ENCODE measurements around the gene PLCB1. TPM values are rescaled to one million over a fixed set of nuclear protein-coding genes. Genes with fewer than 3 reads are reported as not detected.
"Not testable (repeated sequence)": the region's sequence is repeated elsewhere in the genome, so short reads cannot be mapped to it uniquely, and the experiment has no call there.

PLCB1 gene
- polyA plus RNA-seq, 3 donors: 36.5 to 51.1 (median 46.4) TPM

- DNase-seq (ENCODE audit: extremely low read depth in 1 of 11, low read depth in 9 of 11, low spot score in 4 of 11): no peak
These were observed 443.0 kb downstream of the PLCB1 start for GRCh38 chr20:8575114-8575513.

GRCh38 chr20:8578161-8578865, 446.2 kb downstream of the PLCB1 start:
- DNase-seq (ENCODE audit: extremely low read depth in 1 of 11, low read depth in 9 of 11, low spot score in 4 of 11): peak in 1 of 11 donors; percentile 22

GRCh38 chr20:8579035-8579434, 447.0 kb downstream of the PLCB1 start:
- no peak for DNase-seq (ENCODE audit: extremely low read depth in 1 of 11, low read depth in 9 of 11, low spot score in 4 of 11)

- no peak for DNase-seq (ENCODE audit: extremely low read depth in 1 of 11, low read depth in 9 of 11, low spot score in 4 of 11)
These were observed 449.5 kb downstream of the PLCB1 start for GRCh38 chr20:8581446-8582183.

GRCh38 chr20:8583012-8583565, 451.0 kb downstream of the PLCB1 start:
- no peak for DNase-seq (ENCODE audit: extremely low read depth in 1 of 11, low read depth in 9 of 11, low spot score in 4 of 11)

GRCh38 chr20:8583566-8584043, 451.5 kb downstream of the PLCB1 start:
- peak in 2 of 11 donors; percentile 42 to 63 for DNase-seq (ENCODE audit: extremely low read depth in 1 of 11, low read depth in 9 of 11, low spot score in 4 of 11)

- no peak for DNase-seq (ENCODE audit: extremely low read depth in 1 of 11, low read depth in 9 of 11, low spot score in 4 of 11)
These were observed 455.2 kb downstream of the PLCB1 start for GRCh38 chr20:8587251-8587650.

- no peak for DNase-seq (ENCODE audit: extremely low read depth in 1 of 11, low read depth in 9 of 11, low spot score in 4 of 11)
These were observed 455.7 kb downstream of the PLCB1 start for GRCh38 chr20:8587810-8588209.

- no peak for DNase-seq (ENCODE audit: extremely low read depth in 1 of 11, low read depth in 9 of 11, low spot score in 4 of 11)
These were observed 457.9 kb downstream of the PLCB1 start for GRCh38 chr20:8589956-8590355.

- DNase-seq (ENCODE audit: extremely low read depth in 1 of 11, low read depth in 9 of 11, low spot score in 4 of 11): not testable (repeated sequence)
These were observed 469.0 kb downstream of the PLCB1 start for GRCh38 chr20:8600910-8601541.

GRCh38 chr20:8601542-8601912, 469.5 kb downstream of the PLCB1 start:
- DNase-seq (ENCODE audit: extremely low read depth in 1 of 11, low read depth in 9 of 11, low spot score in 4 of 11): peak in 2 of 11 donors; percentile 29 to 66

GRCh38 chr20:8602389-8603116, 470.5 kb downstream of the PLCB1 start:
- peak in 1 of 11 donors; percentile 18 for DNase-seq (ENCODE audit: extremely low read depth in 1 of 11, low read depth in 9 of 11, low spot score in 4 of 11)

GRCh38 chr20:8608470-8608869, 476.4 kb downstream of the PLCB1 start:
- no peak for DNase-seq (ENCODE audit: extremely low read depth in 1 of 11, low read depth in 9 of 11, low spot score in 4 of 11)

- no peak for DNase-seq (ENCODE audit: extremely low read depth in 1 of 11, low read depth in 9 of 11, low spot score in 4 of 11)
These were observed 484.7 kb downstream of the PLCB1 start for GRCh38 chr20:8616792-8617191.

- no peak for DNase-seq (ENCODE audit: extremely low read depth in 1 of 11, low read depth in 9 of 11, low spot score in 4 of 11)
These were observed 488.9 kb downstream of the PLCB1 start for GRCh38 chr20:8621001-8621400.

GRCh38 chr20:8624046-8624445, 492.0 kb downstream of the PLCB1 start:
- no peak for DNase-seq (ENCODE audit: extremely low read depth in 1 of 11, low read depth in 9 of 11, low spot score in 4 of 11)

GRCh38 chr20:8624616-8625015, 492.6 kb downstream of the PLCB1 start:
- no peak for DNase-seq (ENCODE audit: extremely low read depth in 1 of 11, low read depth in 9 of 11, low spot score in 4 of 11)

GRCh38 chr20:8627340-8628004, 495.4 kb downstream of the PLCB1 start:
- peak in 6 of 11 donors; percentile 29 to 57 (median 41) for DNase-seq (ENCODE audit: extremely low read depth in 1 of 11, low read depth in 9 of 11, low spot score in 4 of 11)

- DNase-seq (ENCODE audit: extremely low read depth in 1 of 11, low read depth in 9 of 11, low spot score in 4 of 11): no peak
These were observed 499.2 kb downstream of the PLCB1 start for GRCh38 chr20:8631271-8631670.

All from renal cortex interstitium (tissue), 11 donors.